HG03159 (cell line): Measurements from ENCODE around the gene AKNAD1.
"Not testable (repeated sequence)": the region's sequence is repeated elsewhere in the genome, so short reads cannot be mapped to it uniquely, and the experiment has no call there.

ENCODE experiments used
- ATAC-seq: cut with Tn5 transposase; IDR thresholded peaks from one replicate; pipeline ENCODE4 v1.9.1; 2021; ENCODE audit warnings: mild to moderate bottlenecking, moderate library complexity; ENCODE audit not compliant: unreplicated experiment

The AKNAD1 gene

GRCh38 chr1:108856994-108857393, at the start of gene AKNAD1:
TSS of gene AKNAD1 (minus strand) at chr1:108857094. CDS start at chr1:108852664, 4,430 bp downstream.
- ATAC-seq, result no peak

- ATAC-seq, result no peak
Observed at GRCh38 chr1:108901106-108901505, 44.2 kb upstream of the AKNAD1 start.

- peak; percentile 79 for ATAC-seq
Observed at GRCh38 chr1:108897865-108898720, 41.2 kb upstream of the AKNAD1 start.

- ATAC-seq, result no peak
Observed at GRCh38 chr1:108896146-108897145, 39.6 kb upstream of the AKNAD1 start.

GRCh38 chr1:108893141-108893530, 36.2 kb upstream of the AKNAD1 start:
- no peak for ATAC-seq

- ATAC-seq, result no peak
Observed at GRCh38 chr1:108892356-108893140, 35.7 kb upstream of the AKNAD1 start.

- ATAC-seq, result no peak
Observed at GRCh38 chr1:108889706-108890384, 33.0 kb upstream of the AKNAD1 start.

- ATAC-seq, result not testable (repeated sequence)
Observed at GRCh38 chr1:108889006-108889645, 32.2 kb upstream of the AKNAD1 start.

GRCh38 chr1:108886292-108886691, 29.4 kb upstream of the AKNAD1 start:
- ATAC-seq, result no peak

- ATAC-seq, result no peak
Observed at GRCh38 chr1:108884968-108885367, 28.1 kb upstream of the AKNAD1 start.

GRCh38 chr1:108882837-108883236, 25.9 kb upstream of the AKNAD1 start:
- no peak for ATAC-seq

- ATAC-seq, result no peak
Observed at GRCh38 chr1:108881369-108881768, 24.5 kb upstream of the AKNAD1 start.

- ATAC-seq, result no peak
Observed at GRCh38 chr1:108880850-108881249, 24.0 kb upstream of the AKNAD1 start.

GRCh38 chr1:108878678-108879077, 21.8 kb upstream of the AKNAD1 start:
- no peak for ATAC-seq

- no peak for ATAC-seq
Observed at GRCh38 chr1:108878160-108878469, 21.2 kb upstream of the AKNAD1 start.

GRCh38 chr1:108877348-108878159, 20.7 kb upstream of the AKNAD1 start:
- ATAC-seq, result no peak

GRCh38 chr1:108871050-108871724, 14.3 kb upstream of the AKNAD1 start:
- ATAC-seq, result no peak

- no peak for ATAC-seq
Observed at GRCh38 chr1:108865316-108865910, 8.5 kb upstream of the AKNAD1 start.
